Measurements from ENCODE around the gene FRK. TPM values are rescaled to one million over a fixed set of nuclear protein-coding genes. Genes with fewer than 3 reads are reported as not detected.
"Not testable (repeated sequence)": the region's sequence is repeated elsewhere in the genome, so short reads cannot be mapped to it uniquely, and the experiment has no call there.

The FRK gene
- total RNA-seq (ENCODE audit: insufficient read depth, low replicate concordance), result 2.6 TPM

GRCh38 chr6:116060572-116061283 is at the start of gene FRK:
FRK (minus strand) TSS chr6:116060891; CDS start chr6:116060311, 580 bp downstream.
- DNase-seq (ENCODE audit: low spot score), result peak; percentile 75

GRCh38 chr6:116108836-116109235 is 48.1 kb upstream of the FRK start:
- no peak for DNase-seq (ENCODE audit: low spot score)

- no peak for DNase-seq (ENCODE audit: low spot score)
Observed at GRCh38 chr6:116106146-116106545, 45.5 kb upstream of the FRK start.

GRCh38 chr6:116105247-116105646 is 44.6 kb upstream of the FRK start:
- no peak for DNase-seq (ENCODE audit: low spot score)

GRCh38 chr6:116104636-116105035 is 43.9 kb upstream of the FRK start:
- DNase-seq (ENCODE audit: low spot score), result no peak

- DNase-seq (ENCODE audit: low spot score), result no peak
Observed at GRCh38 chr6:116102873-116103272, 42.2 kb upstream of the FRK start.

GRCh38 chr6:116101790-116102189 is 41.1 kb upstream of the FRK start:
- DNase-seq (ENCODE audit: low spot score), result no peak

GRCh38 chr6:116101302-116101718 is 40.6 kb upstream of the FRK start:
- DNase-seq (ENCODE audit: low spot score), result no peak

- peak; percentile 83 for DNase-seq (ENCODE audit: low spot score)
Observed at GRCh38 chr6:116100419-116101301, 40.0 kb upstream of the FRK start, which contains the start of gene NT5DC1. NT5DC1 (plus strand) TSS chr6:116100853; CDS start chr6:116100931, 78 bp downstream.

- DNase-seq (ENCODE audit: low spot score), result no peak
Observed at GRCh38 chr6:116099036-116099435, 38.3 kb upstream of the FRK start.

- no peak for DNase-seq (ENCODE audit: low spot score)
Observed at GRCh38 chr6:116096979-116097816, 36.5 kb upstream of the FRK start.

- DNase-seq (ENCODE audit: low spot score), result not testable (repeated sequence)
Observed at GRCh38 chr6:116096048-116096759, 35.5 kb upstream of the FRK start.

- DNase-seq (ENCODE audit: low spot score), result no peak
Observed at GRCh38 chr6:116094041-116094440, 33.4 kb upstream of the FRK start.

GRCh38 chr6:116090251-116090650 is 29.6 kb upstream of the FRK start:
- DNase-seq (ENCODE audit: low spot score), result no peak

GRCh38 chr6:116088946-116089345 is 28.3 kb upstream of the FRK start:
- DNase-seq (ENCODE audit: low spot score), result no peak

- no peak for DNase-seq (ENCODE audit: low spot score)
Observed at GRCh38 chr6:116087437-116088027, 26.8 kb upstream of the FRK start.

GRCh38 chr6:116084284-116084683 is 23.6 kb upstream of the FRK start:
- no peak for DNase-seq (ENCODE audit: low spot score)

GRCh38 chr6:116083052-116083451 is 22.4 kb upstream of the FRK start:
- DNase-seq (ENCODE audit: low spot score), result no peak

GRCh38 chr6:116078945-116079344 is 18.3 kb upstream of the FRK start:
- DNase-seq (ENCODE audit: low spot score), result no peak

- DNase-seq (ENCODE audit: low spot score), result no peak
Observed at GRCh38 chr6:116078522-116078921, 17.8 kb upstream of the FRK start.
